Measurements from ENCODE around the gene LINGO1. TPM values are rescaled to one million over a fixed set of nuclear protein-coding genes. Genes with fewer than 3 reads are reported as not detected.

The LINGO1 gene
- total RNA-seq, 1 experiment from 2014 or later = 51.3 TPM

GRCh38 chr15:77568973-77569728 is 63.6 kb downstream of the LINGO1 start:
- Mint-ChIP-seq H3K36me3 (no peaks in the 10 kb centered on the region), H3K9me3 (no peaks in the 10 kb centered on the region), H3K27ac (0 out of 2 replicates have a peak overlapping the region, but pooled peaks have one; percentile 49), H3K4me1 (peaks cover 33% of the 10 kb centered on the region), H3K27me3 (ENCODE audit: low read depth) (no peaks in the 10 kb centered on the region), H3K4me3 (no peak overlapping the region)
- DNase-seq (ENCODE audit: low spot score) = no peak
- TF ChIP-seq GABPB1 (CRISPR knock-in tag; IDR thresholded peaks at IDR 0.05) (0 out of 2 replicates have a peak, but pooled peaks have one; percentile 27), TEAD1 (CRISPR knock-in tag; IDR thresholded peaks at IDR 0.05) (no peak)
- ChIA-PET CTCF (interaction anchor here (0.6 to 5.5 kb wide), 13 partner anchors 20 to 472 kb away, joined by 3 to 29 read pairs (median 4); partner anchors contain the start of gene LINGO1), POLR2A (no interaction called here)
- ATAC-seq = peak; percentile 14; the same call in 1 of the 2 replicates

- ChIA-PET CTCF (interaction anchor here (0.7 to 5.5 kb wide), 13 partner anchors 20 to 461 kb away, joined by 3 to 29 read pairs (median 4); partner anchors contain the start of gene LINGO1), POLR2A (no interaction called here)
- no peaks in the 10 kb centered on the region for H3K9me3 Mint-ChIP-seq
- no peak for DNase-seq (ENCODE audit: low spot score)
- TF ChIP-seq NFE2L1 (CRISPR knock-in tag; IDR thresholded peaks at IDR 0.05) (no peak), IRF2 (CRISPR knock-in tag; IDR thresholded peaks at IDR 0.05; ENCODE audit: borderline replicate concordance, low read depth) (no peak), KAT7 (CRISPR knock-in tag; IDR thresholded peaks at IDR 0.05; ENCODE audit: borderline replicate concordance) (no peak), RORB (CRISPR knock-in tag; IDR thresholded peaks at IDR 0.05) (no peak), MAX (CRISPR knock-in tag; IDR thresholded peaks at IDR 0.05) (no peak), NR1H2 (CRISPR knock-in tag; IDR thresholded peaks at IDR 0.05) (no peak), ATF2 (CRISPR knock-in tag; IDR thresholded peaks at IDR 0.05; ENCODE audit: borderline replicate concordance, low read depth) (no peak), ZNF263 (CRISPR knock-in tag; IDR thresholded peaks at IDR 0.05; ENCODE audit: low read depth) (no peak), PREB (CRISPR knock-in tag; IDR thresholded peaks at IDR 0.05; ENCODE audit: borderline replicate concordance) (no peak), NFYB (CRISPR knock-in tag; conservative IDR thresholded peaks at IDR 0.05; ENCODE audit: low read depth) (no peak), FOXK1 (CRISPR knock-in tag; IDR thresholded peaks at IDR 0.05) (no peak), TEAD1 (CRISPR knock-in tag; IDR thresholded peaks at IDR 0.05) (no peak)
- ATAC-seq = 0 out of 2 replicates have a peak, but pooled peaks have one; percentile 8
- no peak overlapping the region for H3K4me3 Mint-ChIP-seq
- peaks cover 33% of the 10 kb centered on the region for H3K4me1 Mint-ChIP-seq
- H3K27me3 Mint-ChIP-seq (ENCODE audit: low read depth) = no peaks in the 10 kb centered on the region
- H3K27ac Mint-ChIP-seq = no peak overlapping the region
- H3K36me3 Mint-ChIP-seq = no peaks in the 10 kb centered on the region
Observed at GRCh38 chr15:77568014-77568972, 64.4 kb downstream of the LINGO1 start.

- Mint-ChIP-seq H3K27me3 (ENCODE audit: low read depth) (no peaks in the 10 kb centered on the region), H3K9me3 (no peaks in the 10 kb centered on the region), H3K4me1 (peaks cover 33% of the 10 kb centered on the region), H3K36me3 (no peaks in the 10 kb centered on the region), H3K4me3 (no peak overlapping the region), H3K27ac (no peak overlapping the region)
- ChIA-PET CTCF (interaction anchor here (0.7 to 5.5 kb wide), 8 partner anchors 17 to 380 kb away, joined by 3 to 29 read pairs (median 4); partner anchors contain the start of gene LINGO1), POLR2A (no interaction called here)
- DNase-seq (ENCODE audit: low spot score) (no peak), ATAC-seq (no peak)
- no peak for TF ChIP-seq FOXK1 (CRISPR knock-in tag; IDR thresholded peaks at IDR 0.05)
- no peak for TF ChIP-seq SOX15 (CRISPR knock-in tag; IDR thresholded peaks at IDR 0.05)
- no peak for TF ChIP-seq TEAD4 (CRISPR knock-in tag; IDR thresholded peaks at IDR 0.05)
- no peak for TF ChIP-seq JAZF1 (CRISPR knock-in tag; IDR thresholded peaks at IDR 0.05)
- no peak for TF ChIP-seq ATF6 (CRISPR knock-in tag; IDR thresholded peaks at IDR 0.05)
- TF ChIP-seq PREB (CRISPR knock-in tag; IDR thresholded peaks at IDR 0.05; ENCODE audit: borderline replicate concordance) = no peak
- no peak for TF ChIP-seq ZNF512 (CRISPR knock-in tag; IDR thresholded peaks at IDR 0.05; ENCODE audit: borderline replicate concordance)
- TF ChIP-seq ELF4 (CRISPR knock-in tag; IDR thresholded peaks at IDR 0.05; ENCODE audit: low read depth) = no peak
- TF ChIP-seq USF2 (CRISPR knock-in tag; IDR thresholded peaks at IDR 0.05) = no peak
Observed at GRCh38 chr15:77567202-77567601, 65.5 kb downstream of the LINGO1 start.

Measured in WTC11 (cell line).